ENCODE measurements around the gene KXD1. TPM values are rescaled to one million over a fixed set of nuclear protein-coding genes. Genes with fewer than 3 reads are reported as not detected.

The KXD1 gene
- total and polyA plus RNA-seq, 10 of the 15 experiments (the other 5 are each of a cell fraction or from before 2014, with no cell fraction given) = 27.5 to 209 (median 129) TPM

DNA sequence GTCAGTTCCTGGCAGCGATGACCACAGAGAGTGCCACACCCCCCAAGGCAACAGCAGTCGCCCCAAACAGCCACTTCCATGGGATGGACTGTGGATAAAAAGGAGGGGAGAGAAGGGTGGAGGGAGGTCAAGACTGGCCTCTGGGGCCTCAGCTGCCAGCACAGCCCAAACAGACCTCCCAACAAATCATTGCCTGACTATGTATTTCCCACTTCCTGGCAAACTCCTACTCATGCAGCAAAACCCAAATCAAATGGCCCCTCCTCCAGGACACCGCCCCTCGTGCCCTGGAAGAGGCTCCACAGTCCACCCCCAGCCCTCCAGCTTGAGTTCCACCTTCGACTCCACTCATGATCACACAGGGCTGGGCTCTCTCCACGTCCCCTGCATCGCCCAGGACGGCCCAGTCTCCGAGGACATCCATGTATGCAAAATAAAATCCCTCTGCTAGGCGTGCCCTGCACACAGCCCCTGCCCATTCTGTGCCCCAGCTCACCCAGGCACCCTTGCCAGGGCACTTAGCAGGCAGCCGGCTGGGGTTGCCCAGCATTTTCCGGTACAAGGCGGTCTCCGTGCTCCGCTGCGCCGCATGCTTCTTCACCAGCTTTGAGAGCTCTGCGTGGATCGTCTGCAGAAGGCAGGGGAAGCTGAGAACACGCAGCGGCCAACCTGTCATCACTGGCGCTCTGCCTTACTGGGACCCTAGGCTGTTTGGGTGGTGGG lies 25.3 kb upstream of the KXD1 start (continued):
- TF ChIP-seq, protein P1, sequence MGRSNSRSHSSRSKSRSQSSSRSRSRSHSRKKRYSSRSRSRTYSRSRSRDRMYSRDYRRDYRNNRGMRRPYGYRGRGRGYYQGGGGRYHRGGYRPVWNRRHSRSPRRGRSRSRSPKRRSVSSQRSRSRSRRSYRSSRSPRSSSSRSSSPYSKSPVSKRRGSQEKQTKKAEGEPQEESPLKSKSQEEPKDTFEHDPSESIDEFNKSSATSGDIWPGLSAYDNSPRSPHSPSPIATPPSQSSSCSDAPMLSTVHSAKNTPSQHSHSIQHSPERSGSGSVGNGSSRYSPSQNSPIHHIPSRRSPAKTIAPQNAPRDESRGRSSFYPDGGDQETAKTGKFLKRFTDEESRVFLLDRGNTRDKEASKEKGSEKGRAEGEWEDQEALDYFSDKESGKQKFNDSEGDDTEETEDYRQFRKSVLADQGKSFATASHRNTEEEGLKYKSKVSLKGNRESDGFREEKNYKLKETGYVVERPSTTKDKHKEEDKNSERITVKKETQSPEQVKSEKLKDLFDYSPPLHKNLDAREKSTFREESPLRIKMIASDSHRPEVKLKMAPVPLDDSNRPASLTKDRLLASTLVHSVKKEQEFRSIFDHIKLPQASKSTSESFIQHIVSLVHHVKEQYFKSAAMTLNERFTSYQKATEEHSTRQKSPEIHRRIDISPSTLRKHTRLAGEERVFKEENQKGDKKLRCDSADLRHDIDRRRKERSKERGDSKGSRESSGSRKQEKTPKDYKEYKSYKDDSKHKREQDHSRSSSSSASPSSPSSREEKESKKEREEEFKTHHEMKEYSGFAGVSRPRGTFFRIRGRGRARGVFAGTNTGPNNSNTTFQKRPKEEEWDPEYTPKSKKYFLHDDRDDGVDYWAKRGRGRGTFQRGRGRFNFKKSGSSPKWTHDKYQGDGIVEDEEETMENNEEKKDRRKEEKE (IDR thresholded peaks at IDR 0.05) = no peak
- TF ChIP-seq PML (IDR thresholded peaks at IDR 0.05; ENCODE audit: low read length) (no peak), GABPA (IDR thresholded peaks at IDR 0.05; ENCODE audit: low read depth) (no peak), NFYB (IDR thresholded peaks at IDR 0.05; ENCODE audit: insufficient read depth, low read depth, low read length) (no peak), TCF12 (IDR thresholded peaks at IDR 0.05; ENCODE audit: low read depth, low read length) (no peak), CHD1 (IDR thresholded peaks at IDR 0.05; ENCODE audit: low read depth, low read length) (no peak), FOXK2 (IDR thresholded peaks at IDR 0.05) (no peak)

DNA sequence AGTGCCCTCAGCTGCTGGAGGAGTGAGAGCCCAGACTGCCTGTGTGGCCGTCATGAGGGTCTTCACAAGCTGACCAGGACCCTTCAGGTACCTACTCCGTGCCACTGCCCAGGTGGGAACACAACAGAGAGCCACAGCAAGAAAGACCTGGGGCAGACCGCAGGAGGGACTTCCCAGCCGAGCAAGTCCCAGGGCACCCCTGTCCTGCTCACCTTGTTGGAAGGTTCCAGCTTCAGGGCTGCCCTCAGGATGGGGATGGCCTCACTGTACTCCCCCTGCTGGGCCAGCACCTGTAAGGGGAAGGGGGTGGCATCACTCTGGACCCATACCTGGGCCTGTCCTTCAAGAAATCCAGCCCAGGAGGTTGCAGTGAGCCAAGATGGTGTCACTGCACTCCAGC lies 24.6 kb upstream of the KXD1 start:
- no peaks in the 10 kb centered on the region for H3K27me3 ChIP-seq (replicated peaks in 1 of 2; ENCODE audit: control insufficient read depth in 2 of 2, insufficient read depth in 2 of 2, low read length in 1 of 2)
- intact Hi-C loops (cut with micrococcal nuclease; ENCODE audit: unreplicated experiment) = no loop called here
- H3K36me3 ChIP-seq (ENCODE audit: control insufficient read depth in 2 of 2, insufficient read depth in 2 of 2, low read length in 1 of 2) = peaks cover 6 to 21% of the 10 kb centered on the region in 2 experiments; a peak in 3 of 4 replicates
- H3K4me2 ChIP-seq (ENCODE audit: control insufficient read depth, insufficient read depth) = no peak overlapping the region
- no TSS peak for BruUV-seq (replicated peaks)
- POLR2A ChIA-PET = no interaction called here
- whole genome bisulfite sequencing (ENCODE audit: insufficient coverage, insufficient replicate concordance, low lambda C conversion rate, missing lambda C conversion rate) = 95% methylated on average over 4 of the region's 4 CpGs
- no peaks in the 10 kb centered on the region for H3K4me1 ChIP-seq (ENCODE audit: control insufficient read depth, insufficient read depth, low read length)
- H3K79me2 ChIP-seq (ENCODE audit: control insufficient read depth, insufficient read depth, low read length) = no peaks in the 10 kb centered on the region
- no peak overlapping the region for H3K9ac ChIP-seq (ENCODE audit: control insufficient read depth, insufficient read depth, low read length)
- no peak overlapping the region for H2AFZ ChIP-seq (ENCODE audit: control insufficient read depth, low read depth, low read length)
- CTCF ChIA-PET = no interaction called here
- ATAC-seq = no peak
- no peak for DNase-seq (ENCODE audit: low read depth, low spot score)
- SMC1A ChIA-PET (ENCODE audit: uncharacterized antibody, unreplicated experiment) = no interaction called here
- H3K9me3 ChIP-seq (replicated peaks; ENCODE audit: control insufficient read depth, insufficient read depth, low read length) = no peaks in the 10 kb centered on the region
- in situ Hi-C loops (cut with MboI) = no loop called here
- H3K27ac ChIP-seq (ENCODE audit: control insufficient read depth, insufficient read depth) = no peak overlapping the region
- H3K4me3 ChIP-seq = no peak overlapping the region
- H4K20me1 ChIP-seq (ENCODE audit: control insufficient read depth, insufficient read depth) = no peaks in the 10 kb centered on the region
- TF ChIP-seq EED (IDR thresholded peaks at IDR 0.05; ENCODE audit: low read depth) = no peak
- no peak for FAIRE-seq
- RAD21 ChIA-PET (ENCODE audit: unreplicated experiment) = no interaction called here
